Endodermal cell (in vitro differentiated cells): Measurements from ENCODE around the gene OGFOD2. TPM values are rescaled to one million over a fixed set of nuclear protein-coding genes. Genes with fewer than 3 reads are reported as not detected.
A peak's percentile ranks its signal among the peaks of the same experiment; 100 is the strongest.

ENCODE experiments used
- DNase-seq: peaks from one replicate; pipeline ENCODE4 v3.0.0-alpha.2; 2017
- H3K27ac ChIP-seq: 2 replicates; pipeline ENCODE4 v1.5.1; 2013; ENCODE audit warnings: mild to moderate bottlenecking, low read depth, low read length, moderate library complexity
- H3K27me3 ChIP-seq: 2 replicates; pipeline ENCODE4 v1.6.1; 2013; ENCODE audit warnings: mild to moderate bottlenecking, low read length, moderate library complexity; ENCODE audit not compliant: insufficient read depth, control insufficient read depth, poor library complexity, severe bottlenecking
- H3K36me3 ChIP-seq: 2 replicates; pipeline ENCODE4 v1.7.0; 2013; ENCODE audit warnings: mild to moderate bottlenecking, low read length, moderate library complexity; ENCODE audit not compliant: control insufficient read depth, insufficient read depth
- H3K4me1 ChIP-seq: one replicate; pipeline ENCODE4 v1.7.0; 2013; ENCODE audit warnings: low read length; ENCODE audit not compliant: control insufficient read depth, insufficient read depth
- H3K4me3 ChIP-seq: 2 replicates; pipeline ENCODE4 v1.5.1; 2013; ENCODE audit warnings: mild to moderate bottlenecking, low read length, moderate library complexity
- H3K9ac ChIP-seq: 2 replicates; pipeline ENCODE4 v1.6.1; 2013; ENCODE audit warnings: mild to moderate bottlenecking, low read length, moderate library complexity; ENCODE audit not compliant: poor library complexity, severe bottlenecking; ENCODE audit errors: extremely low read depth
- H3K9me3 ChIP-seq: 2 replicates; pipeline ENCODE4 v1.6.1; 2013; ENCODE audit warnings: mild to moderate bottlenecking, low read length, moderate library complexity; ENCODE audit not compliant: control insufficient read depth
- H3K27ac Mint-ChIP-seq: 2 replicates; pipeline ENCODE4 v1.8.0; 2020; ENCODE audit warnings: mixed read lengths
- H3K27me3 Mint-ChIP-seq: 2 replicates; pipeline ENCODE4 v1.8.0; 2021; ENCODE audit warnings: mild to moderate bottlenecking, mixed read lengths; ENCODE audit not compliant: insufficient read depth
- H3K36me3 Mint-ChIP-seq: 2 replicates; pipeline ENCODE4 v1.8.0; 2020; ENCODE audit warnings: low read depth, mixed read lengths
- H3K4me1 Mint-ChIP-seq: 2 replicates; pipeline ENCODE4 v1.8.0; 2020; ENCODE audit warnings: mixed read lengths
- H3K4me3 Mint-ChIP-seq: 2 replicates; pipeline ENCODE4 v1.8.0; 2020; ENCODE audit warnings: mild to moderate bottlenecking, moderate library complexity, mixed read lengths
- H3K9me3 Mint-ChIP-seq: 2 replicates; pipeline ENCODE4 v1.8.0; 2020; ENCODE audit warnings: mild to moderate bottlenecking, mixed read lengths
- WGBS, 2 experiments: methylation state at CpG; one replicate each; pipeline versions ENCODE4 v1.1.5 to v1.1.7; 2013; ENCODE audit warnings: missing lambda C conversion rate in 2 of 2, mixed read lengths in 1 of 2; ENCODE audit not compliant: insufficient coverage in 1 of 2, insufficient read length in 1 of 2; 5-methylcytosine and 5-hydroxymethylcytosine counted together
- total RNA-seq, 2 donors: library from RNA; stranded (reverse); fragmentation: NEBNext Ultra II Directional in 1 of 2; extraction: Animal tissue kit (Norgen Biotek cat#: 25700) in 1 of 2; gene quantifications; 2 replicates in 1 of 2; 3 replicates in 1 of 2; pipeline ENCODE4 v1.2.1, GENCODE V29; 2021
- TF ChIP-seq, protein P1 (sequence below): fragments of 200-600 bp; sonication (generic); conservative IDR thresholded peaks from 2 replicates; pipeline ENCODE4 v1.5.0; 2021; ENCODE audit warnings: antibody characterized with exemption, mild to moderate bottlenecking

The OGFOD2 gene
- total RNA-seq, 2 donors from 2014 or later = 17.5 to 19.9 TPM

DNA sequence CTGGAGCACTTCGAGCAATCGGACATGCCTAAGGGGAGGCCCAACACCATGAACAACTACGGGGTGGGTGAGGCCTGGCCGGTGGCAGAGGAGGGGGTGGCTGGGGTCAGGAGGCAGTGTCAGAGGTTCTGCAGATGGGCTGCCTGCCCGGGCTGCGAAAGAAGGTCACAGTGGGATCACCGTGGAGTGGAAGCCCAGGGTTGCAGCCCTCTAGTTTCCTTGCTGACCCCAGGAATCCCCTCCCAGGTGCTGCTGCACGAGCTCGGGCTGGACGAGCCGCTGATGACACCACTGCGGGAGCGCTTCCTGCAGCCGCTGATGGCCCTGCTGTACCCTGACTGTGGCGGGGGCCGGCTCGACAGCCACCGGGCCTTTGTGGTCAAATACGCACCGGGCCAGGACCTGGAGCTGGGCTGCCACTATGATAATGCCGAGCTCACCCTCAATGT is 3.5 kb downstream of the OGFOD2 start:
- Histone ChIP-seq H3K36me3 (peaks cover 27% of the 10 kb centered on the region), H3K4me1 (peaks cover 11% of the 10 kb centered on the region), H3K27ac (no peak overlapping the region), H3K4me3 (no peak overlapping the region), H3K9ac (no peak overlapping the region), H3K27me3 (no peaks in the 10 kb centered on the region), H3K9me3 (no peaks in the 10 kb centered on the region)
- Mint-ChIP-seq H3K4me1 (peaks cover 24% of the 10 kb centered on the region), H3K27ac (no peak overlapping the region), H3K9me3 (no peaks in the 10 kb centered on the region), H3K4me3 (no peak overlapping the region), H3K36me3 (peaks cover 3% of the 10 kb centered on the region), H3K27me3 (no peaks in the 10 kb centered on the region)
- DNase-seq = peak; percentile 49
- TF ChIP-seq, protein P1, sequence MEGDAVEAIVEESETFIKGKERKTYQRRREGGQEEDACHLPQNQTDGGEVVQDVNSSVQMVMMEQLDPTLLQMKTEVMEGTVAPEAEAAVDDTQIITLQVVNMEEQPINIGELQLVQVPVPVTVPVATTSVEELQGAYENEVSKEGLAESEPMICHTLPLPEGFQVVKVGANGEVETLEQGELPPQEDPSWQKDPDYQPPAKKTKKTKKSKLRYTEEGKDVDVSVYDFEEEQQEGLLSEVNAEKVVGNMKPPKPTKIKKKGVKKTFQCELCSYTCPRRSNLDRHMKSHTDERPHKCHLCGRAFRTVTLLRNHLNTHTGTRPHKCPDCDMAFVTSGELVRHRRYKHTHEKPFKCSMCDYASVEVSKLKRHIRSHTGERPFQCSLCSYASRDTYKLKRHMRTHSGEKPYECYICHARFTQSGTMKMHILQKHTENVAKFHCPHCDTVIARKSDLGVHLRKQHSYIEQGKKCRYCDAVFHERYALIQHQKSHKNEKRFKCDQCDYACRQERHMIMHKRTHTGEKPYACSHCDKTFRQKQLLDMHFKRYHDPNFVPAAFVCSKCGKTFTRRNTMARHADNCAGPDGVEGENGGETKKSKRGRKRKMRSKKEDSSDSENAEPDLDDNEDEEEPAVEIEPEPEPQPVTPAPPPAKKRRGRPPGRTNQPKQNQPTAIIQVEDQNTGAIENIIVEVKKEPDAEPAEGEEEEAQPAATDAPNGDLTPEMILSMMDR = no peak
- 90 to 93% methylated on average over 15 to 21 of the region's 21 CpGs for WGBS, 2 experiments

DNA sequence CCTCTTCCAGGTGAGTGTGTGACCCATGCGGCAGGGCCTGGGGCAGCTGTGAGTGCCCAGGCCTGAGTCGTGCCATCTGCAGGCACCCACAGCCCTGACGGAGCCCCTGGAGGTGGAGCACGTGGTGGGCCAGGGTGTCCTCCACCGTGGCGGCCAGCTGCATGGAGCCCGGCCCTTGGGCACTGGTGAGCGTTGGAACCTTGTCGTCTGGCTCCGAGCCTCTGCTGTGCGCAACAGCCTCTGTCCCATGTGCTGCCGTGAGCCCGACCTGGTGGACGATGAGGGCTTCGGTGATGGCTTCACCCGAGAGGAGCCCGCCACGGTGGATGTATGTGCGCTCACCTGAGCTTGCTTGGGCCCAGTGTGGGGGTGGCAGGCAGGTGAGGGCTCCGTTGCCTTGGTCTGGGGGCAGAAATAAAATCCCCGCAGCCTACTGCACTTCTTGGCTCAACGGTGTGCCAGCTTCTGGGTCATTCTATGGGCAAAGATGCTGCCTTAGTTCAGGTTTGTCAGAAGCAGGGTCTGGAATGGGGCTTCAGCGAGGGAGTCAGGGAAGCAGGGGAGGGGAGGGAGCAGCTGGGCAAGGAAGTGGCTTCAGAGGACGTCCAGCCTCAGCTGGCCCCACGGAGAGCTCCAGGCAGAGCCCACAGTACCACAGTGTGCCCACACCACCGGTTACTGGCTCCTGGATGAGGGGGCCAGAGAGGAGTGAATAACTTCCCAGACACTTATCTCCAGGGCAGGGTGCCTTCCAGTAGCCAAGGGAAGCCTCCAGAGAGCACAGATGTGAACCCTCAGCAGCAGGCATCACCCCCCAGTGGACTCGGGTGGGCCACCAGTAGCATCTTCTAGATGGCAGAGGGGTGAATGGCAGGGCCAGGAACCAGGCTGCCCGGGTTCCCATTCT is 4.2 kb downstream of the OGFOD2 start:
- Mint-ChIP-seq H3K36me3 (peaks cover 3% of the 10 kb centered on the region), H3K4me1 (peaks cover 21% of the 10 kb centered on the region), H3K4me3 (peak overlapping the region; percentile 82), H3K27me3 (no peaks in the 10 kb centered on the region), H3K27ac (peak overlapping the region; percentile 72), H3K9me3 (no peaks in the 10 kb centered on the region)
- WGBS, 2 experiments = 84 to 90% methylated on average over 27 to 28 of the region's 28 CpGs
- peak; percentile 59 for DNase-seq
- H3K36me3 ChIP-seq = peaks cover 27% of the 10 kb centered on the region
- no peaks in the 10 kb centered on the region for H3K27me3 ChIP-seq
- no peak overlapping the region for H3K27ac ChIP-seq
- TF ChIP-seq, protein P1 = no peak
- H3K4me3 ChIP-seq = peak overlapping the region; percentile 90
- H3K9me3 ChIP-seq = no peaks in the 10 kb centered on the region
- peak overlapping the region; percentile 67 for H3K9ac ChIP-seq
- H3K4me1 ChIP-seq = peaks cover 11% of the 10 kb centered on the region

DNA sequence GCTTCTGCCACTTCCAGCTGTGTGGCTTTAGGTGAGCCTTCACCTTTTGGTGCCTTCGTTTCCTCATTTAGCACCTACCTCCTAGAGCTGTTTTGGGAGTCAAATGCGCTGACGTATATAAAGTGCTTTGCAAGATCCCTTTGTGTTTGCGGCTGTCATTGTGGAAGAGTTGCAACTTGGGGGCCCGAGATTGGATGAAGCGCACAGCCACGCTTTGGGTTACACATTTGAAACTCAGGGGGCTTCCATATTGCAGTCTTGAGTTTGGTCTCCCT is 4.8 kb downstream of the OGFOD2 start:
- no peaks in the 10 kb centered on the region for H3K9me3 Mint-ChIP-seq
- peak overlapping the region; percentile 67 for H3K9ac ChIP-seq
- H3K4me3 ChIP-seq = peak overlapping the region; percentile 90
- peaks cover 11% of the 10 kb centered on the region for H3K4me1 ChIP-seq
- peak overlapping the region; percentile 92 for H3K27ac Mint-ChIP-seq
- peaks cover 27% of the 10 kb centered on the region for H3K36me3 ChIP-seq
- no peak for DNase-seq
- H3K4me1 Mint-ChIP-seq = peaks cover 20% of the 10 kb centered on the region
- H3K36me3 Mint-ChIP-seq = peaks cover 3% of the 10 kb centered on the region
- no peaks in the 10 kb centered on the region for H3K27me3 Mint-ChIP-seq
- H3K4me3 Mint-ChIP-seq = peak overlapping the region; percentile 82
- TF ChIP-seq, protein P1 = no peak
- no peaks in the 10 kb centered on the region for H3K9me3 ChIP-seq
- 36 to 41% methylated on average over 7 of the region's 7 CpGs for WGBS, 2 experiments
- no peaks in the 10 kb centered on the region for H3K27me3 ChIP-seq
- no peak overlapping the region for H3K27ac ChIP-seq
